Ascending aorta (tissue), 2 donors: Measurements from ENCODE around the gene ARID1A. TPM values are rescaled to one million over a fixed set of nuclear protein-coding genes. Genes with fewer than 3 reads are reported as not detected.

Experiments
- DNase-seq, 2 donors: peaks; one replicate each; pipeline ENCODE4 v3.0.0-alpha.2; 2019; ENCODE audit warnings: low spot score in 2 of 2
- H3K27ac ChIP-seq, 2 donors: fragments of 200-600 bp; sonication (generic); one replicate each; pipeline ENCODE4 v1.5.1; 2016 to 2017; ENCODE audit warnings: mild to moderate bottlenecking in 1 of 2
- H3K27me3 ChIP-seq: fragments of 200-600 bp; sonication (generic); one replicate; pipeline ENCODE4 v1.5.1; 2017
- H3K36me3 ChIP-seq, 2 donors: fragments of 200-600 bp; sonication (generic); one replicate each; pipeline ENCODE4 v1.5.1; 2016
- H3K4me1 ChIP-seq, 2 donors: fragments of 200-600 bp; sonication (generic); one replicate each; pipeline ENCODE4 v1.5.1; 2016 to 2017; ENCODE audit warnings: mild to moderate bottlenecking in 1 of 2
- H3K4me3 ChIP-seq, 2 donors: fragments of 200-600 bp; sonication (generic); one replicate each; pipeline ENCODE4 v1.5.1; 2016 to 2017; ENCODE audit warnings: mild to moderate bottlenecking in 1 of 2
- H3K9me3 ChIP-seq, 2 donors: fragments of 200-600 bp; sonication (generic); one replicate each; pipeline ENCODE4 v1.5.1; 2016
- intact Hi-C: fragments of 100-400 bp; cut with DNase I; formaldehyde crosslinking; loops from one replicate; pipeline ENCODE4 v1.15.1; 2023
- total RNA-seq: library from RNA; depleted of rRNA; stranded (reverse); fragments of >200 nt; gene quantifications from one replicate; pipeline ENCODE4 v1.1.0, GENCODE V29; 2016
- TF ChIP-seq, protein P1 (sequence below), 3 experiments: fragments of 200-600 bp in 2 of 3; fragments of 450-650 bp in 1 of 3; sonication (generic) in 2 of 3; IDR thresholded peaks; one replicate each; pipeline ENCODE4 v1.5.1; 2016 to 2019; ENCODE audit warnings: antibody characterized with exemption in 3 of 3, mild to moderate bottlenecking in 1 of 3, moderate library complexity in 1 of 3

The ARID1A gene
- total RNA-seq, 1 donor from 2014 or later: 104 TPM

GRCh38 chr1:26783646-26784022 is 87.8 kb downstream of the ARID1A start:
- Histone ChIP-seq H3K36me3 (peaks cover 25 to 35% of the 10 kb centered on the region in 2 donors), H3K4me3 (no peak overlapping the region), H3K27ac (peak overlapping the region; percentile 98 to 99), H3K9me3 (no peaks in the 10 kb centered on the region), H3K4me1 (peaks cover 9 to 25% of the 10 kb centered on the region in 2 donors), H3K27me3 (no peaks in the 10 kb centered on the region)
- intact Hi-C loops: no loop called here
- no peak for DNase-seq
- TF ChIP-seq, protein P1, sequence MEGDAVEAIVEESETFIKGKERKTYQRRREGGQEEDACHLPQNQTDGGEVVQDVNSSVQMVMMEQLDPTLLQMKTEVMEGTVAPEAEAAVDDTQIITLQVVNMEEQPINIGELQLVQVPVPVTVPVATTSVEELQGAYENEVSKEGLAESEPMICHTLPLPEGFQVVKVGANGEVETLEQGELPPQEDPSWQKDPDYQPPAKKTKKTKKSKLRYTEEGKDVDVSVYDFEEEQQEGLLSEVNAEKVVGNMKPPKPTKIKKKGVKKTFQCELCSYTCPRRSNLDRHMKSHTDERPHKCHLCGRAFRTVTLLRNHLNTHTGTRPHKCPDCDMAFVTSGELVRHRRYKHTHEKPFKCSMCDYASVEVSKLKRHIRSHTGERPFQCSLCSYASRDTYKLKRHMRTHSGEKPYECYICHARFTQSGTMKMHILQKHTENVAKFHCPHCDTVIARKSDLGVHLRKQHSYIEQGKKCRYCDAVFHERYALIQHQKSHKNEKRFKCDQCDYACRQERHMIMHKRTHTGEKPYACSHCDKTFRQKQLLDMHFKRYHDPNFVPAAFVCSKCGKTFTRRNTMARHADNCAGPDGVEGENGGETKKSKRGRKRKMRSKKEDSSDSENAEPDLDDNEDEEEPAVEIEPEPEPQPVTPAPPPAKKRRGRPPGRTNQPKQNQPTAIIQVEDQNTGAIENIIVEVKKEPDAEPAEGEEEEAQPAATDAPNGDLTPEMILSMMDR (IDR thresholded peaks at IDR 0.05): no peak

GRCh38 chr1:26784023-26784871 is 88.4 kb downstream of the ARID1A start:
- Histone ChIP-seq H3K9me3 (no peaks in the 10 kb centered on the region), H3K27ac (peak overlapping the region; percentile 98 to 99), H3K4me1 (peaks cover 9 to 25% of the 10 kb centered on the region in 2 donors), H3K36me3 (peaks cover 23 to 29% of the 10 kb centered on the region in 2 donors), H3K4me3 (no peak overlapping the region), H3K27me3 (no peaks in the 10 kb centered on the region)
- intact Hi-C loops: no loop called here
- TF ChIP-seq, protein P1 (IDR thresholded peaks at IDR 0.05): no peak
- peak in 1 of 2 donors; percentile 75 for DNase-seq

GRCh38 chr1:26784886-26785285 is 89.1 kb downstream of the ARID1A start:
- Histone ChIP-seq H3K36me3 (peaks cover 16 to 22% of the 10 kb centered on the region in 2 donors), H3K27ac (peak overlapping the region; percentile 98 to 99), H3K9me3 (no peaks in the 10 kb centered on the region), H3K27me3 (no peaks in the 10 kb centered on the region), H3K4me3 (no peak overlapping the region), H3K4me1 (peaks cover 9 to 25% of the 10 kb centered on the region in 2 donors)
- intact Hi-C loops: loop anchor here (5.0 kb wide), 1 partner anchor 43 kb away; no protein-coding TSS in a partner anchor
- DNase-seq: no peak
- TF ChIP-seq, protein P1 (IDR thresholded peaks at IDR 0.05): no peak

- Histone ChIP-seq H3K4me1 (peaks cover 9 to 25% of the 10 kb centered on the region in 2 donors), H3K27me3 (no peaks in the 10 kb centered on the region), H3K27ac (peak overlapping the region; percentile 98 to 99), H3K4me3 (peak overlapping the region in 1 of 2 donors; percentile 74), H3K9me3 (no peaks in the 10 kb centered on the region), H3K36me3 (peaks cover 8 to 13% of the 10 kb centered on the region in 2 donors)
- intact Hi-C loops: loop anchor here (2.0 to 5.0 kb wide), 2 partner anchors 13 to 44 kb away; no protein-coding TSS in a partner anchor
- TF ChIP-seq, protein P1 (IDR thresholded peaks at IDR 0.05): no peak
- no peak for DNase-seq
Observed at GRCh38 chr1:26785611-26786436, 90.0 kb downstream of the ARID1A start.
